HG02870 (cell line): ENCODE data around the gene PCP4.

Source experiments
- ATAC-seq: cut with Tn5 transposase; IDR thresholded peaks from one replicate; pipeline ENCODE4 v1.9.1; 2021; ENCODE audit warnings: mild to moderate bottlenecking, moderate library complexity; ENCODE audit not compliant: unreplicated experiment

The PCP4 gene

GRCh38 chr21:39915881-39916280 lies 48.6 kb downstream of the PCP4 start:
- no peak for ATAC-seq

- no peak for ATAC-seq
These were observed 51.3 kb downstream of the PCP4 start for GRCh38 chr21:39918558-39918957.

GRCh38 chr21:39923476-39923875 lies 56.2 kb downstream of the PCP4 start:
- ATAC-seq = no peak

- no peak for ATAC-seq
These were observed 57.5 kb downstream of the PCP4 start for GRCh38 chr21:39924577-39925308.

GRCh38 chr21:39927304-39927886 lies 60.2 kb downstream of the PCP4 start:
- ATAC-seq = no peak

GRCh38 chr21:39932335-39932734 lies 65.1 kb downstream of the PCP4 start:
- ATAC-seq = no peak

- ATAC-seq = no peak
These were observed 67.7 kb downstream of the PCP4 start for GRCh38 chr21:39934895-39935294.

- no peak for ATAC-seq
These were observed 68.5 kb downstream of the PCP4 start for GRCh38 chr21:39935716-39936115.

- no peak for ATAC-seq
These were observed 70.9 kb downstream of the PCP4 start for GRCh38 chr21:39938086-39938625.

- no peak for ATAC-seq
These were observed 79.0 kb downstream of the PCP4 start for GRCh38 chr21:39946199-39946598.

GRCh38 chr21:39947031-39947430 lies 79.8 kb downstream of the PCP4 start:
- no peak for ATAC-seq

- no peak for ATAC-seq
These were observed 84.2 kb downstream of the PCP4 start for GRCh38 chr21:39951183-39952101.

GRCh38 chr21:39952265-39952664 lies 85.0 kb downstream of the PCP4 start:
- no peak for ATAC-seq

GRCh38 chr21:39954570-39954969 lies 87.3 kb downstream of the PCP4 start:
- no peak for ATAC-seq

GRCh38 chr21:39955326-39955725 lies 88.1 kb downstream of the PCP4 start:
- no peak for ATAC-seq

- no peak for ATAC-seq
These were observed 89.3 kb downstream of the PCP4 start for GRCh38 chr21:39956586-39956985.

GRCh38 chr21:39958731-39959130 lies 91.5 kb downstream of the PCP4 start:
- no peak for ATAC-seq

- ATAC-seq = no peak
These were observed 94.0 kb downstream of the PCP4 start for GRCh38 chr21:39961251-39961650.

GRCh38 chr21:39965026-39965425 lies 97.8 kb downstream of the PCP4 start:
- no peak for ATAC-seq

GRCh38 chr21:39966786-39967185 lies 99.5 kb downstream of the PCP4 start:
- ATAC-seq = no peak

- no peak for ATAC-seq
These were observed 100.8 kb downstream of the PCP4 start for GRCh38 chr21:39968010-39968409.
